Ectodermal cell (in vitro differentiated cells): ENCODE data around the gene CHEK1.

Source experiments
- H3K27ac ChIP-seq: 2 replicates; pipeline ENCODE4 v1.7.0; 2013; ENCODE audit warnings: mild to moderate bottlenecking, low read depth, low read length; ENCODE audit not compliant: insufficient read depth, poor library complexity, severe bottlenecking
- H3K27me3 ChIP-seq: 2 replicates; pipeline ENCODE4 v1.7.0; 2013; ENCODE audit warnings: mild to moderate bottlenecking, low read length; ENCODE audit not compliant: insufficient read depth, control insufficient read depth, poor library complexity, severe bottlenecking
- H3K36me3 ChIP-seq: one replicate; pipeline ENCODE4 v1.7.0; 2013; ENCODE audit warnings: low read length; ENCODE audit not compliant: control insufficient read depth, insufficient read depth
- H3K4me1 ChIP-seq: one replicate; pipeline ENCODE4 v1.7.0; 2013; ENCODE audit warnings: low read length; ENCODE audit not compliant: control insufficient read depth, insufficient read depth
- H3K4me3 ChIP-seq: 2 replicates; pipeline ENCODE4 v1.7.0; 2013; ENCODE audit warnings: low read depth, low read length, control low read depth; ENCODE audit not compliant: insufficient read depth
- H3K9me3 ChIP-seq: 2 replicates; pipeline ENCODE4 v1.7.0; 2013; ENCODE audit warnings: mild to moderate bottlenecking, low read length, moderate library complexity; ENCODE audit not compliant: control insufficient read depth
- WGBS, 2 experiments: methylation state at CpG; one replicate each; pipeline ENCODE4 v1.1.7; 2013; ENCODE audit warnings: missing lambda C conversion rate in 2 of 2; 5-methylcytosine and 5-hydroxymethylcytosine counted together

Gene CHEK1

DNA sequence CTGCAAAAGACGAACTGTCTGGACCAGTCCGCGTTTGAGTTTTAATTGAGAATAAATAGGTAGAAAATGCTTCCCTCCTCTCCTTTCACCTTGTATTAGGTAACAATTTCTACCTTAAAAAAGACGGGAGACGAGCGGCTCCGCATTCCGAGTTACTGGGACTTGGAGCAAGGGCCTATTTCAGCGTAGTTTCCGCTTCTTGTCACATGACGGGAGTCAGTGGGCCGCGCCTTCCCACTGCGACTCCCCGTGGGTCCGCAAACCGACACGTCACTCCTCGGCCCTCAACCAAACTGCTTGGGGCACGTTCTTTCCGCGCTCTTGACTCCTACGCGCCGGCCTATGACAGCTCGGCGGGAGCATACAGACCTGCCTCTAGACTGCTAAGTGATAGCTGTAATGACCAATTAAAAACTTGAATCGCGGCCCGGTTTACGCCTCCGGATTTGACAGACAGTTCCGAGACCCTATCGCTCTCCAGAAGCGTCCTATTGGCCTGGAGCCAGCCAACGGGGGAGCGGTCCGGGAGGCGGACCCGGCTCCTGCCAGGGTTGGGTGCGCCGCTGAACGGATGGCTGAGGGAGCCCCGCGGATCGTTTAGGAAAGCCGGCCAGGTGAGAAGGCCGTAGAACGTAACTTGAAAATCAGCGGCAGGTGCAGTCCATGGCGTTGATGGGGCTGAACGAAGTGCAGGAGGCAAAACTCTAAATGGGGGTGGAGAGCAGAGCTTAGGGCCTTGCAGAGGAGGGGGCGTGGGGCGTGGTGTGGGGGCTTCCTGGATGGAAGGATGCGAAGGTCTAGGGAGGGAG lies 32.5 kb upstream of the CHEK1 start, which contains the start of gene STT3A:
Gene STT3A (plus strand): TSS at position 548 of the 809 bp plus-strand sequence. CDS start 3,064 bp downstream, outside the sequence.
- Histone ChIP-seq H3K4me1 (no peaks in the 10 kb centered on the region), H3K27ac (peak within 1 kb of the TSS; percentile 89), H3K27me3 (no peaks in the 10 kb centered on the region), H3K9me3 (no peaks in the 10 kb centered on the region), H3K36me3 (no peaks in the 10 kb centered on the region), H3K4me3 (peak within 1 kb of the TSS; percentile 73)
- 0% methylated on average over 55 of the region's 55 CpGs for WGBS, 2 experiments

DNA sequence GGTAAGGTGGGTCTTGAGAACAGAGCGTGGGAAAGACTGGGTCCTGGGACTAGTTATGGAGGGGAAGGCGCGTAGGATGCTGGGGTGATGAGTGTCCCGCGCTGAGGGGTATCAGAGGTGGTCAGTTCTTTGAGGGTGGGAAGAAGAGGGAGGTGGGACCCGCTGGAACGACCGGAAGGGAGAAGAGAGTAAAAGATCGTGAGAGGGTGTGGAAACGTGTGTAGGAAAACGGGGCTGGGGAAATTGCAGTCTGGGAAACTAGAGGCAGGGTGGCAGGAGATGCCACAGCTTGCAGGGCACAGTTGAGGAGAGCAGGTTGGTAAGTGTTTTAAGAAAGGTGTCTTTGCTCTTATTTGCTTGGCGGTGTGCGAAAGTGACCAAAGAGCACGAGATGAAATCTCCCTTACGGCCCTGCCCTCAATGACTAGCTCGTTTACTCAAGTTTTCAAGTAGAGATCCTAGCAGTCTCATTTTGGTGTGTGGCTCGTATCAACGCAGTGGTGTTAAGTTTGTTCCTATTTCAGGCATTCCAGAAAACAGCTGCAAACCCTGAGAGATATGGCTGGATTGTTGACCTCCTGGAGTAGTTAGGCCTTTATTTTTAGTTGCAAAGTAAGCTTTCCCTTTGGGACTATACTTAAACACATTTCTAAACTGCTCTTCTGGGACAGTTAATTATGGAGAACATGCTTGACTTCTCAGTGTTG lies 31.7 kb upstream of the CHEK1 start:
- Histone ChIP-seq H3K27ac (no peak overlapping the region), H3K4me3 (peak overlapping the region; percentile 73), H3K4me1 (no peaks in the 10 kb centered on the region), H3K36me3 (peaks cover 5% of the 10 kb centered on the region), H3K9me3 (no peaks in the 10 kb centered on the region), H3K27me3 (no peaks in the 10 kb centered on the region)
- WGBS, 2 experiments: 5 to 7% methylated on average over 18 of the region's 18 CpGs

DNA sequence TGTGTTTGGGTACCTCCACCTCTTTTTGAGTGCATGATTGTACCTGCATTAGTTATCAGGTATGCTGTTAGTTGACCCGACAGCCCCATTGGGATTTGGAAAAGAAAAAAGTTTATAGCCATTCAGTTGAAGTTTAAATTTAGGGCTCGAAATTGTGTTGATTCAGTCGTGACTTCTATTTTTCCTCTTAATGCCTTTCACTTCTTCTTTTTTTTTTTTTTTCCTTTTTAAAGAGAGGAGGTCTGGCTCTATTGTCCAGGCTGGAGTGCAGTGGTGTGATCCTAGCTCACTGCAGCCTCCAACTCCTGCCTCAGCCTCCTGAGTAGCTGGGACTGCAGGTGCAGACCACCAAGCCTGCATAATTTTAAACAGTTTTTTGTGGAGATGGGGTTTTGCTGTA lies 30.0 kb upstream of the CHEK1 start:
- H3K27me3 ChIP-seq: no peaks in the 10 kb centered on the region
- peaks cover 10% of the 10 kb centered on the region for H3K36me3 ChIP-seq
- H3K4me1 ChIP-seq: no peaks in the 10 kb centered on the region
- no peaks in the 10 kb centered on the region for H3K9me3 ChIP-seq
- no peak overlapping the region for H3K4me3 ChIP-seq
- H3K27ac ChIP-seq: no peak overlapping the region
- 79 to 100% methylated on average over 1 to 3 of the region's 3 CpGs for WGBS, 2 experiments

DNA sequence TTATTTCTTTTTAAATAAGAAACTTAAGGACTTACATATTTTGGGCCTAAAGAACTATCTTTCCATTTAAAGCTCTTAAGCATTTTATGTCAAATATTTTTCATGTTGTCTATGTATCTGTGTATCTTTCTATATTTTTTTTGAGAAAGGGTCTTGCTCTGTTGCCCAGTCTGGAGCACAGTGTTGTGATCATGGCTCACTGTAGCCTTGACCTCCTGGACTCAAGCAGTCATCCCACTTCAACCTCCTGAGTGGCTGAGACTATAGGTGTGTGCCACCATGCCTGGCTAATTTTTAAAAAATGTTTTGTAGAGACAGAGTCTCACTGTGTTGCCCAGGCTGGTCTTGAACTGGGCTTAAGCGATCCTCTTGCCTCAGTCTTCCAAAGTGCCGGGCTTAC lies 24.3 kb upstream of the CHEK1 start:
- H3K4me3 ChIP-seq: no peak overlapping the region
- WGBS, 2 experiments: 84 to 96% methylated on average over 2 of the region's 2 CpGs
- H3K9me3 ChIP-seq: no peaks in the 10 kb centered on the region
- no peaks in the 10 kb centered on the region for H3K27me3 ChIP-seq
- peaks cover 33% of the 10 kb centered on the region for H3K36me3 ChIP-seq
- no peak overlapping the region for H3K27ac ChIP-seq
- H3K4me1 ChIP-seq: no peaks in the 10 kb centered on the region

DNA sequence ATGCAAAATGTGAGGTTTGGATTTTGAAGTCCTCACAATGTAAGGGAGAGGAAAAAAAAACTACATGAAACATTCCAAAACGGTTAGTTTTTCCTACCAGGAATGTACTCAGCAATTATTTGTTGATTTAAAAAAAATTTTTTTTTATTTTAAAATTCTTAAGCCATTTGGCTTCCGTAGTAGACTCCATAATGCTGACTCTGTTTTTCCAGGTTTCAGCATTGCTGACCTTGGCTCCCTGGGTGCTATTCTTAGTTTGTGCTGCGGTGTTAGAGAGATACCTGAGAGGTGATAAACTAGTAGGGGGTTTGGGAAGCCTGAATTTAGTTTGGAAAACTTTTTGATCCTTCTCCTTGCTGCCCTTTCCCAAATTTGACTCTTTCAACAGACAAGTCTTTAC lies 21.8 kb upstream of the CHEK1 start:
- Histone ChIP-seq H3K9me3 (no peaks in the 10 kb centered on the region), H3K36me3 (peaks cover 50% of the 10 kb centered on the region), H3K4me1 (no peaks in the 10 kb centered on the region), H3K4me3 (no peak overlapping the region), H3K27me3 (no peaks in the 10 kb centered on the region), H3K27ac (no peak overlapping the region)
- 96 to 100% methylated on average over 2 to 3 of the region's 3 CpGs for WGBS, 2 experiments

DNA sequence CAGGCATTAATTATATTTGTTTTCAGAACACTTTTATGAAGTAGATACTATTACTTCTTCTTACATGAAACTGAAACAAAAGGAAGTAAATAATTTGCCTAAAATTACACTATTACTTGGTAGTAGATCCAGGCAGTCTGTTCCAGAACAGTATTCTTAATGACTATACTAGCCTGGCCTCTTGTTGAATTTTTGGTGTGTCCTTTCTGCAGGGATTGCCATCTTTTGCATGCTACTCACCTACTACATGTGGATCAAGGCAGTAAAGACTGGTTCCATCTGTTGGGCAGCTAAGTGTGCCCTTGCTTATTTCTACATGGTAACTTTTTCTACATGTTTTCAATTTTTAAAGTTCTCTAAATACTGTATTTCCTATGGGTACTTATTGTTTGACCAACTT lies 19.5 kb upstream of the CHEK1 start:
- no peaks in the 10 kb centered on the region for H3K4me1 ChIP-seq
- peaks cover 63% of the 10 kb centered on the region for H3K36me3 ChIP-seq
- no peak overlapping the region for H3K27ac ChIP-seq
- H3K9me3 ChIP-seq: no peaks in the 10 kb centered on the region
- no peak overlapping the region for H3K4me3 ChIP-seq
- H3K27me3 ChIP-seq: no peaks in the 10 kb centered on the region

DNA sequence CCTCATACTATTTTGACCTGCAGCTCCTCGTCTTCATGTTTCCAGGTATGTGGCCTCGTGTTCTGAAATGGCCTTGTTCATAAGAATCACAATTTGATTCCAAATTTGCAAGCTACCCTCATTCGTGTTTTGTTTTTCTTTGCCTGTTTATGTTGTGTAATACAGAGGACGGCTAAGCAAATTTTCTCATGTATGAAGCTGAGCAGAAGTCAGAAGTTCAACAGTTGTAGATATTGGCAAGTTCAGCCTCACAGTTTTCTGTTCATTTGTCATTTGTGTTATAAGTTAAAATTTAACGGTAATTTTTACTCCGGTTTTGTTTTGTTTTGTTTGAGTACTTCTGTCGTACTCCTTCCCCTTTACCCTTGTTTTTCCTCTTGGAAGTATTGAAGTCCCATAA lies 15.4 kb upstream of the CHEK1 start:
- Histone ChIP-seq H3K4me1 (no peaks in the 10 kb centered on the region), H3K9me3 (no peaks in the 10 kb centered on the region), H3K27ac (no peak overlapping the region), H3K36me3 (peaks cover 70% of the 10 kb centered on the region), H3K4me3 (no peak overlapping the region), H3K27me3 (no peaks in the 10 kb centered on the region)
- 88 to 91% methylated on average over 7 of the region's 7 CpGs for WGBS, 2 experiments

DNA sequence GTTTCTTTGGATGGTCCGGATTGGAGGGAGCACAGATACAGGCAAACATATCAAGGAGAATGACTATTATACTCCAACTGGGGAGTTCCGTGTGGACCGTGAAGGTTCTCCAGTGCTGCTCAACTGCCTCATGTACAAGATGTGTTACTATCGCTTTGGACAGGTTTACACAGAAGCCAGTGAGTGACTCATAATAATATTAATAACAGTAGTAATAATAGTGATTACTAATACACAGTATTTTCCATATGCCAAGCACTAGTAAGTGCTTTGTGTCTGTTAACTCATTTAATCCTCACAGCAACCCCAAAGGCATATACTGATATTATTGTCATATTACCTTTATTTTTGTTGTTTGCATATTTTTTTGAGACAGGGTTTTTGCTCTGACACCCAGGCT lies 6.6 kb upstream of the CHEK1 start:
- Histone ChIP-seq H3K9me3 (no peaks in the 10 kb centered on the region), H3K27ac (no peak overlapping the region), H3K4me3 (no peak overlapping the region), H3K27me3 (no peaks in the 10 kb centered on the region), H3K4me1 (no peaks in the 10 kb centered on the region), H3K36me3 (peaks cover 53% of the 10 kb centered on the region)
- WGBS, 2 experiments: 95 to 97% methylated on average over 3 to 4 of the region's 4 CpGs

DNA sequence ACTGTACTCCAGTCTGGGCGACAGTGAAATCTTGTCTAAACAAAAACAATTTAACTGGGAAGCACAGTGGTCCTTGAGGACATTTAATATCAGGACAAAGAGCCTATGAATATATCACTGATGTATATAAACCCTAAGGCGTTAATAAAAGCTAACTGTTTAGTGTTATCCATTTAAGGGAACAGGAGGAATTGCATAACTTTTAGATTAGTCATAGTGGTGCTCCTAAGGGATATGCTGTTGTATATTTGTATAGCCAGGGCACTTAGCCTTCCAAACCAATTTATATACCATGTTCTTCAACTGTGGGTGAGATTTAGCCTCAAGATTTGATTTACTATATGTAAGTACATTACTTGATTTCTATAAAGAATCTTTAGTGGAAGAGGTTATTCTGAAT lies 3.0 kb upstream of the CHEK1 start:
- H3K27me3 ChIP-seq: no peaks in the 10 kb centered on the region
- peaks cover 27% of the 10 kb centered on the region for H3K36me3 ChIP-seq
- H3K4me3 ChIP-seq: no peak overlapping the region
- H3K27ac ChIP-seq: no peak overlapping the region
- no peaks in the 10 kb centered on the region for H3K4me1 ChIP-seq
- WGBS, 2 experiments: 85 to 91% methylated on average over 2 of the region's 2 CpGs
- H3K9me3 ChIP-seq: no peaks in the 10 kb centered on the region

DNA sequence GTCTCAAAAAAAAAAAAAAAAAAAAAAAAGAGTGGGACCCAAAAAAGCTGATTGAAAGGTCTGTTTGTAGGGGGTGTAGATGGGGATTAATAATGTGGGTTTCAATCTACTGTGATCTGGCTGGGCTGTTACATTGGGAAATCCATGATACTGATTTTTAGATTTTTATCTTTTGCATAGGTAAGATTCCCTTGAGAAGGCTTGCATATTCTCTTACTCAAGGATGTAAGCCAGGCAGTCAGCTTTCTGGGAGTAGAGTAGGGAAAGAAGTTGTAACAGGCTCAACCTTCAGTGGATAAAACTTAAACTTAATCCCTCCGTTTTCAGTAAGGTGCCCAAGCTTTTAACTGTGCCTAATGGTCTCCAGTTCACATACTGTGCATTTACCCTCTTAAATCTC lies 1.9 kb upstream of the CHEK1 start:
- Histone ChIP-seq H3K36me3 (peaks cover 25% of the 10 kb centered on the region), H3K4me3 (no peak overlapping the region), H3K4me1 (no peaks in the 10 kb centered on the region), H3K9me3 (no peaks in the 10 kb centered on the region), H3K27me3 (no peaks in the 10 kb centered on the region), H3K27ac (no peak overlapping the region)
- WGBS, 2 experiments: 95 to 100% methylated on average over 1 of the region's 1 CpG
